DMS153 treated with DMSO at 0.1 percent for 48 hours (cell line): ENCODE results near the gene ARMS2.

Experiments
- DNase-seq: peaks from one replicate; lab custom pipeline; 2025; ENCODE audit not compliant: unreplicated experiment; lab: John Stamatoyannopoulos, UW

ARMS2 gene

DNA sequence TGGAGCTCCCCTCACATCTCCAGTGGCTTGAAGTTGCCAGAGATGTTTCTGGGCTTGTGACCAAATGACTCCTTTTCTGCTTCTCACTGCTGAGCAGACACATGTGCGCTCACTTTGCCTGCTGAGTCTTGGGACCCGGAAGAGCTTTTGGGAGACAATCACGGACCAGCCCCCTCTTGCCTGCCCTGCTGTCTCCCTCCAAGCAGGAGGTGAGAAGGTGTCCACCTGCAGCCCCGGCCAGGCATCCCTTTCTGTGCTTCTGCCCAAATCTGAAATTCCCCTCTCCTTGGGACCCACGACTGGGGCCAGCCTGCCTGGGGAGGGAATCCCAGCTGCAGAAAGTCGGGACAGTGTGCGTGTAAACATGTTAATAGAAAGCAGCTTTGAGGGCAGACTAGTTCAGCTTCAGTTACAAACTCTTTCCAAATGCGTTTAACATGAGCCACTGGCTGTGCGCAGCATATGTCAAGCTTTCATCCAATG is 38.6 kb downstream of the ARMS2 start:
- no peak for DNase-seq

DNA sequence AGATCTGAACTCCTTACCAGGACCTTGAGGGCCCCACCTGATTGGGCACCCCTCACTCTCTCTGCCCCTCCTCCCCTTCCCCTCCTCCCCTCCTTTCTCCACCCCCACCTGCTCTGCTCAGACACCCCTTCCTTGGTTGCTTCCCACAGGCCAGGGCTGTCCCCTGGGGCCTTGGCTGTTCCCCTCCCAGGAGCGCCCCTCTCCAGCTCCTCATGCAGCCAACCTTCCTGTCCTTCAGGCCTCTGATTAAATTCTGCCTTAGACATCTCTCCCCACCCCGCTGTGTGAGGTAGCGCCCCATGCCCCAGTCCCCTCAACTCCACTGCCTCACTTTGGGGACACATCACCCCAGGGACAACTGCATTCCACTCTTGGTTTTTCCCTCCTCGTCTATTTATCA is 39.3 kb downstream of the ARMS2 start:
- no peak for DNase-seq

GRCh38 chr10:122494173-122494820 is 39.8 kb downstream of the ARMS2 start:
- DNase-seq = no peak

DNA sequence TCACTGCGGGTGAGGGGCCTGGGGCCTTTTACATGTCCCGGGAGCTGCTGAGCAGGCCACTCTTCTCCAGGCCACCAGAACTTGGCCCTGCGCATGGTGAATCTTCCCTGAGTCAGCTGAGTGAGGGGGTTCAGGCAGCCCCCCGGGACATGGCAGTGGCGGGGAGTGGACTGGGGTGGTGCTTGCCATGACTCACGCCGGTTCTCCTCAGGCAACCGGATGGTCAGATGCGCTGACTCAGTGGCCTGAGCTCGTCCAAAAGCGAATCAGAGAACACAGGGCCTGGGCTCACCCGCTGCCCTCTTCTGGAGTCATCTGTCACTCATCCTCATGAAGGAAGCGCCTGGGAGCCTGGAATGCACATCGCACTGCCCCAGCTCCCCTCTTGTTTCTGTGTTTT is 40.4 kb downstream of the ARMS2 start:
- DNase-seq = no peak

DNA sequence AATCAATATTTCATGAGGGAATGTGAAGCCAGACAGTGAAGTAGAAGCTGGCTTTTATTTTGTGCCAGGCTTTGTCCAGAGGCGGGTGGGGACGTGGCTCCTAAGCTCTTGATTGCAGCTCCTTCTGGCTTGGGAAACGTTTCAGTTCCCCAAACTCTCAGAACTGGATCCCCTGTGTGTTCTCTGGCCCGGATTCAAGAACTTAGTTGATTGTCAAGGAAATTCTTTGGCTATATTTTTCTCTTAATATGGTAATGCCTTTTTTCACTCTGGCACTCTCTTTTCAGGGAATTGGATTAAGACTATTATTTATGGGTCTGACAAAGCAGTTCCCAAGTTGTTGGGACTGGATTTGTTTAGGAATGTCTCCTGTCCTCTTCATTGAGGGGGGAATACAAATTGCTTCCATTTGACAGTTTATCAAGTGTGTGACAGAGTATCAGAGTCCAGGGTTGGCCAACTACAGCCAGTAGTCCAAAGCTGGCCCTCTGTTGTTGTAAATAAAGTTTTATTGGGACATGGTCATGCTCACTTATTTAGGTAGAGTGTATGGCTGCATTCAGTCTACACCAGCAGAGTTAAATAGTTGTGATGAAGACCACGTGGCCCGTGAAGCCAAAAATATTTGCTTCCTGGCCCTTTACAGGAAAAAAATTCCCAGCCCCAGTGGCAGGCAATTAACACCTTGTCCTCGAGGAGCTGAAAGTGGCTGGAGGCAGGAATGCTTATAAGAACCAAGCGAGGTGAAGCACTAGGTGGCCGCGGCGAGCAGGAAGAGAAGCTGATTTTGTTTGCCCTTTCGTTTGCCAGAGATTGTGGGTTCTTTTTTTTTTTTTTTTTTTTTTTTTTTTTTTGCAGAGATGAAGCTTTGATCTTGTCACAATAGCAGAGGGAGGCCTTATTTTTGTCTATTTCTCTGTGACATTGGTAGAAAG is 41.2 kb downstream of the ARMS2 start:
- no peak for DNase-seq

DNA sequence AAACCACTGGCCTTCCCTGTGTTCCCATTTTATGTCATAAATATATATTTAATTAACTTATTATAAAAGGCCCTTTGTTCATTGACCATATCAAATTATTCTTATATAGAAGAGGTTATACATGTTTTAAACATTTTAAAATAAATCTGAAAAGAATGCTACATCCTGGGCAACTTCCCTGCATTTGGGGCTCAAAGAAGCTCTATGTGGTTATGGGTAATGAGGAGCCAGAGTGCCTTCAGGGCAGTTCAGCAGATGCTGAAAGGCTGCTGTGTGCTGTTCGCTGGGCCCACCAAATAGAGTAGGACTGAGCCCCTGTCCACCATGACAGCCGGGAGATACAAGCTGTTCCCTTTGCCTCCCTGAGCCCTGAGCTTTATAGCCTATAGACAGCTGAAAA is 42.8 kb downstream of the ARMS2 start:
- no peak for DNase-seq

- DNase-seq = no peak
These were observed 44.1 kb downstream of the ARMS2 start for GRCh38 chr10:122498521-122498920.

- DNase-seq = no peak
These were observed 44.6 kb downstream of the ARMS2 start for GRCh38 chr10:122499012-122499411.

DNA sequence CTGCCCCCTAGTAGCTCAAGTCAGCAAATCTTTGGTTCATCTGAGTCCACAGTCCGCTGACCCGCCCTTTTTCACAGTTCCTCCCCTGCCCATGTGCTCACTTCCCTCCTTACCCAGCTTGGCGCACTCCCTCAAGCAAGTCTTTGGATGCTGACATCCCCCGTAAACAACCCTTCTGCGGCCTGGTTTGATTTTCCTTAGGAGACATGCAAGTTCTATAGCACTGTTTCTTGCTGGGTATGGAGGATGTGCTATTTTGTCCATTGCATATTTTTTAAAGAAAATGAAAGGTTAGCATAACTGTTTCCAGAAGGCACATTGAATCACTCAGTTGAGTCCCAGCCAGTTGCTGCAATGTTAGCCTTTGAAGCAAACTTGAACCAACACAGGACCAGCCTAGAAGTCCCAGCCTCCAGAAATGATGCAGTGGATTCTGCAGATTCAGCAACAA is 45.1 kb downstream of the ARMS2 start:
- DNase-seq = no peak

- DNase-seq = no peak
These were observed 45.7 kb downstream of the ARMS2 start for GRCh38 chr10:122500194-122500593.

DNA sequence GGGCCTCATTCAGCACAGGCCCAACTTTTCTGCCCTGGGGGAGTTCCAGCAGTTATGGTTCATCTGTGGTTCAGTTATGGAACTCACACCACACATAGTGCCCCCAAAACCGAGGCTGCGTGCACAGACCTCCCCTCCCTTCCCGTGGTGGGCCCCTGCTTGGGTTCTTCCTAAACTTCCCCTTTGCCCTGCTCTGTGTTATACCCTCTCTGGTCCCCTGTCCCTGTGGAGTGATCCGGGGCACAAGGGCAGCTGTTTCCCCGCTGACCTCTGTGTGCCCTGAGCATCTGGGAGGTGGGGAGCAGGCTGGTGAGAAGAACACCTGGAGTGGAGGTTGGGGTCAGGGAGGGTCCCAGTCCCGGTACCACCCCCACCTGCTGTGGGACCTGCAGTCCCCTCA is 46.3 kb downstream of the ARMS2 start:
- no peak for DNase-seq

GRCh38 chr10:122503012-122503411 is 48.6 kb downstream of the ARMS2 start:
- DNase-seq = no peak

DNA sequence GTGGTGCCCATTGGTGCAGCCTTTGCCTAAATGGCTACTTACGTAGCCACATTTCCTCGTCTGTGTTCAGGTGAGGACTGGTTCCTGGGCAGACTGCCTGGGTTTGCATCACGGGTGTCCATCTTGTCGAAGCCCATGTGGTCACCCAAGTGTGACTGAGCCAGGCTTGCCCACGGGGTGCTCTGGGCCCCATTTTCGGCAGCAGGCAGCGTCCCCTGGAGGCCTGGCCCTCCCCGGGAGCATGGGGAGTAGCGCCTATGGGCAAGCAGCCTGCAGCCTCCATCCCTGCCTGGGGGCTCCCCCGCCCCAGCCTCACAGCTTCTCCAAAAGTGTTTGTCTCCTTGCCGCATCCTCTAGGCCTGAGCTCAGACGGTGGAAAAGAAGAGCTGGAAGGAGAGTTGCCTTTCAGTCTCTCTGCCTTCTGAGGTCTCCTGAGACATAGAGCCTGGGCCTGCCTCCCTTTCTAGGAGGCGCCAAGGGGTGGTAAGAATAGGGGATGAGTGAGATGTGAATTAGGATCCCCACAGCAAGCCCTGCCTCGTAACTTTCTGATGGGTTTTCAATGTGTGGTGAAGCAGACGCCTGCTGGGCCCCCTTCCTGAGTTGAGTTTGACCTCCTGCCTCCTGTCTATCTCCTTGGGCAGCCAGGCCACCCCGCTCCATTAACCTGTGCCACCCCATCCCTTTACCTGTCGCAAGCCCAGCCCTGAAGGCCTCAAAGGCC is 49.6 kb downstream of the ARMS2 start:
- DNase-seq = no peak

DNA sequence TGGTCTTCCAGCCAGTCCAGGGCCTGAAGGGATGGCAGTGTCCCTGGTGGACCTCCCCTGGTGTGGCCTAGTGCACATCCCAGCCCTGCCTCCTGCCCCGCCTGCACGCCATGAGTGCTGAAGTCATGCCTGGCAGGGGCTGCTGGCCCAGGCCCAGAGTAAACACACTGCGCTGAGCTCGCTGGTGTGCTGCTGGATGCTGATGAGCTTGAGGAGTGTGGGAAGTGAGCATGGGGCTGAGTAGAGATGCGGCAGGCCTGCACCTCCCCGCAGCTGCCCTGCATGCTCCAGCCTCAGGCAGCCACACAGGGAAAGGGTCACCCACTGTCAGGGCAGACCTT is 50.1 kb downstream of the ARMS2 start:
- peak; percentile 79 for DNase-seq

DNA sequence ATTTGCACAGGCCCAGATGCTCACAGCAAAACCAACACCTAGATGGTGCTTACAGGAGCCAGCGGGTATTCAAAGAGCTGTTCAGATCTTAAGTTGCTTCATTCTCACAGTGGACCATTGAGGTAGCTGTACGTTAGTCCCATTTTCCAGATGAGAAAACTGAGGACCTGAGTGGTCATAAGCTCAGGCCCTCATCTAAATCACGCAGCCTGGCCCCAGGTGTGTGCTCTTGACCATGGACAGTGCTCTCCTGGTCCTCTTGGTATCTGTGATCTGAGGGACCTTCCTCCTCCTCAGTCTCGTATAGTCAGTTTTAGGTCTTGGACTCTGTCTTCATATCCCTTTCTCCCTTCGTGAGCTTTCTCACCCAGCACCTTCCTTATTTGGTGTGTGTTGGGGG is 50.6 kb downstream of the ARMS2 start:
- DNase-seq = no peak

DNA sequence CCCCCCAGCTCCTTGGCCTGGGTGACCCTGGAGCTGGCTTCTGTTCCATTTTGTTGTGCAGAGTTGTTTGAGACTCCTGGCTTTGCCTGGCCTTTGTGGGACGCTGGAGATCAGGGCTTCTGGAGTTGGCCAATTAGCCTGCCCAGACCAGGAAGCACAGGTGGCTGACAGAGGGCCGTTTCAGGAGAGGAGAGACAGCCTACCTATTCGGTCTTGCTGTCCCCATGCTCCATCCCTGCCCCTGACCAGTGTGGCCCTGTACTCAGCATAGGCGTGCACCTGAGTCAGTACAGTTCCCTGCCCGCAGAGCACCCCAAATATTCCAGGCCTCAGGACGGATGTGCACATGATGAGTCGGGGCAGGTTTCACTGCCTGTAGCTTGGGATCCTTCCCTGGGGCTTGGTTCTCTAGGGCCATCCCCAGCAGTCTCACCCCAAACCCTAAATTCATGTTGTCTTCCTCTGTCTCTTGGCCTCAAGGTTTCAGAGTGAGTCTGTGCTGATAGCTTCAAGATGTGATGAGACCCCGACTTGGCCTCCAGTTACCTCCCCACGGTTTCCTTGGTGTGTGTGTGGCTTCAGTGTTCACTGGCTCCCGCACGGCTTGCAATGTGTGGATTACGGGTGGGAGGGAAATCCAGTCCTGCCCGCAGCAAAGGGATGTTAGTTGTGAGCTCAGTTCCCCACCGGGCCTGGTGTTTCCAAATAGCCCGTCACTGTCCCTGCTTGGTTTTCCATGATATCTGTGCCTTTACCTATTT is 51.6 kb downstream of the ARMS2 start:
- DNase-seq = no peak
